GM21529 (cell line): Measurements from ENCODE around the gene EXOC2.

Source experiments
- ATAC-seq: cut with Tn5 transposase; IDR thresholded peaks from one replicate; pipeline ENCODE4 v1.9.1; 2021; ENCODE audit not compliant: unreplicated experiment

EXOC2 gene

DNA sequence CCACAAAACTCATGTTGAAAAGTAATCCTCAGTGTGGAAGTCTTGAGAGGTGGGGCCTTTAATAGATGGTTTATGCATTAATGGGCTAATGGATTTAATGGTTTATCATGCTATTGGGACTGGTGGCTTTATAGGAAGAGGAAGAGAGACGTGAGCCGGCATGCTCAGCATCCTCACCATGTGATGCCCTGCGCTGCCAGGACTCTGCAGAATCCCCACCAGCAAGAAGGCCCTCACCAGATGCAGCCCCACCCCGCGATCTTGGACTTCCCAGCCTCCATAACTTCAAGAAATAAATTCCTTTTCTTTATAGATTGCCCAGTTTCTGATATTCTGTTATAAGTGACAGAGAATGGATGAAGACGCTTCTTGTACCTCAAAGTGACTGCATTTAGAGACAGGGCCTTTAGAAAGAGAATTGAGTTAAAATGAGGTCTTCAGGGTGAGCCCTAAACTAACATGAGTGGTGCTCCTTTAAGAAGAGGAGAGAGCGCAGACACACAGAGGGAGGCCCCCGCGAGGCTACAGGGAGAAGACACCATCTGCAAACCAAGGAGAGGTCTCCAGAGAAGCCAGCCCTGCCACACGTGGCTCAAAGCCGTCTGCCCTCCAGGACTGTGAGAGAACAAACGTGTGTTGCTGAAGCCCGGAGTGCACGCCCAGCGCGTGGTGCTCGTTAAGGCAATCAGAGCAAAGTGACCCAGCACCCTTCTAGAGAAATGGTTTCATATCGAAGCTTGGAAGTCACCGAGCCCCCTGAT lies 244.5 kb downstream of the EXOC2 start:
- no peak for ATAC-seq

DNA sequence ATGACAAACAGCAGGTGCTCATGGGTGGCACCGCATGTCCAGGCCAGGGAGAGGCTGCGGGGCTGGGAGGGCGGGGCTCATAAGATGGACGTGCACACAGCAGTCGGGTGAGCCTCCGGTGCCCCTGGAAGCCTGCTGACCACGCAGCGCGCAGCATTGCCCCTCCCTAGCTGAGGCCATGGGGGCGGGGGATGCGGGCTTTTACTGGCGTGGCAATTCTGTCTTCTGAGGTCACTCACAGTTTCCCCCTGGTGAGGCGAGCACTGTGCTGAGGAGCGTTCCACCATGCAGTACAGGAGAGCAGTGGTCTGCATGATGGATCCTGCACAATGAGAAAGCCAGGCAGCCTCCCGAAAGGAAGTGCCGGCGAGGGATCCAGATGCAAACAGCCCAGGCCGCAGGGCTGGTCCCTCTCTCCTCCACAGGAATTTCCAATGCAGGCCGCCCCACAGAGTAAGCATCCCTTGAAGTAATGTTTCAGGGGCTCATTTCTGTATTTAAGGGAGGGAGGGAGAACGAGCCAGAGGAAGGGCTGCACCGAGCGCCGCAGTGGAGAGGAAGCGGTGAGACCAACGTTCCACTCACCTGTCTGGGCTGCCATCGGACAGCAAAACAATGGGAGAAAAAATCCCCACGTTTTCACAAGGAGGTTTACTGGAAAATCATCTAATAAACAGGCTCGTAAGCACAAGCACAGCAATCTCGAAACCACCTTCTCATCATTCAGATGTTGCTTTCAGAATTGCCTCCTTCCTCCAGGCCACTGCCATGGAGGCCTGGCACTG lies 245.4 kb downstream of the EXOC2 start:
- no peak for ATAC-seq

DNA sequence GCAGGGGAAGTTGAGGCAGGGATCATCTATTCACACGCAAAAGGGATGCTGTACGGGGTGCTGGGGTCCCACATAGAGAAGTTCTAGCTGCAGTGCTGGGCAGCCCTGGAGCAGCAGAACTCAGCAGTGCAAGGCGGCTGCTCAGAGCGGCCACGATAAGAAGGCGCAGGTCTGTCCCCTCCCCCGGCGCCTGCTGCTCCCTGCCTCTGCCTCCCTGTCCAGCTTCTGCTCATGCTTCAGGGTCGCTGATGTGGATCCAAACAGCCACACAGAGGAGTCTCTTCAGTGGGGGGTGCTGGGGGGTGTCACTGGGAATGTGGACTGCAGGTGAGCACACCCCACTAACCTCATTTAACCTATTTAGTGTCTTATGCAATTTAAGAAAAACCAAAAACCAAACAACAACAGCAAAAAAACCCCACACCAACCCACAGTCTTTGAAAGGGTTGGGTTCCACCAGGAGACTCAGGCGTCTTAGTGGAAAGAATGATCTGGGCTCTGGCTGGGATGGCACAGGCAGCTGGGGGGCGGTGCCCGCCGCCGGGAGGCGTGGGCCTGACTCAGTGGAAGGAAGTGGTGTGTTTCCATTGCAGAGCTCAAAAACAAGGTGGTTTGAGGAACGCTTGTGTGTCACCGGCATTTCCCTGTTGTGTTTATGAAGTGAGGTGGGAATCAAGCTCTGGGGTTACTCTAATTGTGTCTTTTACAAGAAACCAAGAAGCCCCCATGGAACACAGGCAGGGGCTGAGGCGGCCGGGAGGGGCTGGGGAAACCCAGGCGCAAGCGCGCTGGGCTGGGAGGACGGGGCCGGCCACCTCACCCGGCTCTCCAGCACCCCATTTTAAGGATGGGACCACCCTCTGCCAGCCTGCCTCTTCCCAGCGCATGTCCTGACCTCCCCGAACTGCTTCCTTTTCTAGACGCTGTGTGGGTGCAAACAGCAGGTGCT lies 246.2 kb downstream of the EXOC2 start:
- no peak for ATAC-seq

DNA sequence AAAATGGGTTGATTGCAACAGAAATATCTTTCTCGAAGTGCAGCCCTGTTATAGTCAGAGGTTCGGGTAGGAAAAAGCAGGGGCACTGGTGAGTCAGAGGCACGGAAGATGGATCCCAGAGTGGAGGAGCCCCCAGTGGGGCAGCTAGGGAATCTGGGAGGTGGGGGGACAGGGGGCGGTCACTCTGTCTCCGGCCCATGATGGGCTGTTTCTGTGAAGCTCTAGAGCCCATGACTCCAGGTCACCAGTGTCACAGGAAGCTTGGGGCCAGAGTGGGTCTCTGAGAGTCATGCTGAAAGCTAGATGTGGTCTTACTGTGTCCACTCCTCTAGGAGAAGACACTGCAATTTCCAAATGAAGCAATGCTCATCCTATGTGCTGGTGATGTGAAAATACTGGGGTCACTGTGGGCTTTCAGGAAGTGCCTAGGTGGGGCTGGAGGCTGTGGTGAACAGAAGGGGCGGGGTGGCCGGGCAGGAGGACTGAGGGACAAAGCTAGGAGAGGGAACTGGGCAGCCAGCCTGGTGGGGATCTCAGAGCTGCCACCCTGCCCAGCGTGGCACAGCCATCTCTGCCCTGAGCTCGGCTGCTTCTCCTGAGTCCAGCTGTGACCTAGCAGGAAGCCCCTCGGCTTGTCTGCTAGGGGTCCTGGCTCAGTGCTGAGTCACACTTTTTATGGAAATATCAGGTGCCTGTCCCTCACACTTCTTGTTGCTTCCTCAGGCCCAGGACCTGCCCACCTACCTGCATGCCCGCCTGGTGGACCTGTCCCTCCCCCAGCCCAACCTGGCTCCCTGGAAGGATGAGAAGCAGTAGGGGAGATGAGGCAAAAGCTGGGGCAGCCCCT lies 247.1 kb downstream of the EXOC2 start:
- ATAC-seq, result no peak

DNA sequence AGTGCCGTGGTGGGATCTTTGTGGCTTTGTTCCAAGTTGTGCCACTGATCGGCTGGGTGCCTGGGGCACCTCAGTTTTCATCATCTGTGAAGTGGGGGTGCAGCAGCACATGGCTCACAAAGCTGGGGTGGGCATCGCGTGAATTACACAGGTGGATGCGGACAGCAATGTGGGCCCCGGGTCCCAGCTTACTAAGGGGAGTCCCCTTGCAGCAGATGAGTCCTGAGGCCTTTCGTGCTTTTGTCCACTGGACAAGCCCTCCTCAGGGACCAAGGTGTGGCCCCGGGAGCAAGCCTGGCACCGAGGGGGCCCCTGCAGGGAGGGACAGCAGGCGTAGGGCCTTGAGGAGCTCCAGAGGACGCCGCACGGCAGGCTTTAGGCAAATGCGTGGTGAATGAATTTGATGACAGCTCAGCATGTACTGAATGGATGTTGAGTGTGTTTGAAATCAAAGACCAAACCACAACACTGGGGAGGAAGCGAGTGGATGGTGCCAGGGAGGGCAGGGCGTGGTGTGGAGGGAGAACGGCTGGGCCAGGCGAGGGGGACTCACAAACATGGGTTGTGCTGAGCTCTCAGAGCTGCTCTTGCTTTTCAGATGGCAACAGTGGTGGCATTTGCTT lies 248.2 kb downstream of the EXOC2 start:
- no peak for ATAC-seq

DNA sequence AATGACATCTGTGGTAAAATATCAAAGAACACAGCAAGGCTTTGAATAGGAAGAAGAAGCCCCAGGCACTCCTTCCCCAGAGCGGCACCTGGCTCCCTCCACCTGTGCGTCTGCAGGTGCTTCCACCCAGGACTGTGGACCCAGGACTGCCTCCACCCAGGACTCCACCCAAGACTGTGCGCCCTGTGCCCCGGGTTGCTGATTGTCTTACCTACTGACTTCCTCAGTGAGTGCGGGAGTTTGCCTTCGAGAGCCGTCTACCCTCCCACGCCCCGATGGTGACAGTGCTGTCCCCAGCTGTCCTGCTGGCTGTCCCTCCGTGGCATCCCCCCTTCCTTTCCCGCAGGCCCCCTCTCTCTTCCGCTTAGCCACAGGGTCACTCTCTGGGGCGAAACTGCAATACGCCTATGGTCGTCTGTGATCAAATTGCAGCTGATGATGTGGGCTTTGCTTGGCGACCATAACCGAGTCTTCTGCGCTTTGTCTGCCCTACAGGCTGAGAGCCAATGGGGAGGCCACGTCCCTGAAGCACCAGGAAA lies 249.2 kb downstream of the EXOC2 start:
- ATAC-seq, result no peak

DNA sequence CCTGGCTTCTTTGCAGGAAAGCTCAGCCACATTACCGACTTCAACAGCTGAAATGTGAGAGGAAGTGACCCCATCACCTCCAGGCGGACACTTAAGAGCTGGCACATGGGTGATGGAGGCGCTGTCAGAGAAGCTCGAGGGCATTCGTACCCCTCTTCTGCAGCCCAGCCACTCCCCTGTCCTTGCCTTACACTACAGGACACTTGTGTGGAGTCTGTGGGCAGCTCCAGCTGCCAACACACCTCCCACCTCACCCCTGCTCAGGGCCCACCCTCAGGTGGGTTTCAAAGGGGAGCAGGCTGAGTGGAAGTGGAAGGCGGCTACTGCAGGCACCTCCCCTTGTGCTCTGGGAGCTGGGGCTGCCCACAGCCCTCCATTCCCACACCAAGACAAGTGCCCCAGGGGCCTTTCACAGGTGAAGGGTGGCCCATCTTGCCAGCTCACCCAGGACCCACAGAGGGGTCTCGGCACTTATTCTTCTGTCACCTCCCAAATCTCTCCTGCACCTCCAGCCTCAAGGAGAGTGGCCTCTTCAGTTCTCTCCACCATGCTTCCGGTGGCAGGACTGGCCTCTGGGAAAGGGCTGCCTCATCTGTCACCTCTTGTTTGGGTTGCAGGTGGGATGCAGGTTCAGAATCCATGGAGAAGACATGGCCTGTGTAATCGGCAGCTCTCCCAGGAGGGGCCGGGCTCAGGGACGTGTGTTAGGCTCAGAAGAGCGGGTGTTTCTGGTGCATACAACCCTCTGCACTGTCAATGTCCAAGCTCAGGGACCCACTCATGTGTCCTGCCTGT lies 251.6 kb downstream of the EXOC2 start:
- ATAC-seq, result no peak

DNA sequence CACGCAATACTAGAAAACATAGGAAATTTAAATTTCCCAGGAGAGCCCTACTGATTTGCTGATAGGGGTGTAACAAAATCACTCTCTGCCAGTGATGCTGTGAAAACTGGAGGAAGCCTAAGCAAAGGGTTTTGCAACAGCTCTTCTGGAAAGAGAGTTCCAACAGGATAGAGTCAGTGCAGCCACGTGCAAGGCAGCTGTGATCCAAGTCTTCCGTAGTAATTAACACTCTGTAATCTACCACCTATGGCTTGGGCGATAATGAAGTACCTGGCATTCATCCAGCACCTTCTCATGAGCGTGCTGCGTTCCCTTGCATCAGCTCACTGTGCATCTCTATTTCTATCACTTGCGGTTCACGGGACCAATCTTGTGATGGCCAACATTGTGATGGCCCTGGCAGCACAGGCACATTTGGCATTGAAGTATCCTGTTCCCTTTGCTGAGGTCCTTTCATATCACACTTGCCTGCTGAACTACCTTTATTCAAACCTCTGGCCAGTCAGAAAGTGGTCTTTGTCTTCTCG lies 253.2 kb downstream of the EXOC2 start:
- ATAC-seq, result no peak

DNA sequence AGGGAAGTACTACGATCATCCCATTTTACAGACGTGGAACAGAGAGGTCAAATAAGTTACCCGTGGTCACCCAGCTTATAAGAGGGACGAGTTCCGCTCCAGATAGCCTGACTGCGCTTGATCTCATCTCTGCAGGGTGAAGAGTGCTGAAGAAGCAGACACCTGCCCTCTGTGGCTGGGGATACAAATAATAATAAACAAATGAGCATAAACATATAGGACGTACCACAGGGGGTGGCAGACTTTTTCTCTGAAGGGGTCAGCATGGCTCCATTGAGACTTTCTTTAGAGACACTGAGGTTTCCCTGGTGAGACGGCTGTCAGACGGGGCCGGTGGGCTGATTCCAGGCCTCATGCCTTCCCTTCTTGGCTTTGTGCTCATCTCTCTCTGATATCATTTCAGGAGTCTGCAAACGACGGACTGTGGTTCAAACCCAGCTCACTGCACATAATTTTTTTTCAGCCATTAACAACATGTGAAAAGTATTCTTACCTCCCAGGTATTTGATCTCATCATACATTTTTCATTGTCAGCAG lies 254.2 kb downstream of the EXOC2 start:
- ATAC-seq, result no peak

DNA sequence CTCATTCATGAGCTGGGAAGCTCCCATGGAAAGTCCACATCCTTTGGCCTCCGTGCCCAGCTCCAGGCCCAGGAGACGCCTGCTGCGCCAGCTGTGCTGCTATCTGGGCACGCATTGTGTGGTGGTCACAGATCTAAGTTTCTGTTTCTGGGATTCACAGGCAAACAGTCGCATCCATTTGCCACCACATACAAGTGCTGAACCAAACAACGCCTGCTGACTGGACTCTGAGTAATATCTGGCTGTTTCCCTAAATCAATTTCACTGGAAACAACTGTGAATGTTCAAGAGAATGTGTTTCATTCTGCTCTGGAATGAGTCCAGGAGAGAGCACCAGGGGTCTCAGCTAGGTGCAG lies 255.9 kb downstream of the EXOC2 start:
- ATAC-seq, result no peak

DNA sequence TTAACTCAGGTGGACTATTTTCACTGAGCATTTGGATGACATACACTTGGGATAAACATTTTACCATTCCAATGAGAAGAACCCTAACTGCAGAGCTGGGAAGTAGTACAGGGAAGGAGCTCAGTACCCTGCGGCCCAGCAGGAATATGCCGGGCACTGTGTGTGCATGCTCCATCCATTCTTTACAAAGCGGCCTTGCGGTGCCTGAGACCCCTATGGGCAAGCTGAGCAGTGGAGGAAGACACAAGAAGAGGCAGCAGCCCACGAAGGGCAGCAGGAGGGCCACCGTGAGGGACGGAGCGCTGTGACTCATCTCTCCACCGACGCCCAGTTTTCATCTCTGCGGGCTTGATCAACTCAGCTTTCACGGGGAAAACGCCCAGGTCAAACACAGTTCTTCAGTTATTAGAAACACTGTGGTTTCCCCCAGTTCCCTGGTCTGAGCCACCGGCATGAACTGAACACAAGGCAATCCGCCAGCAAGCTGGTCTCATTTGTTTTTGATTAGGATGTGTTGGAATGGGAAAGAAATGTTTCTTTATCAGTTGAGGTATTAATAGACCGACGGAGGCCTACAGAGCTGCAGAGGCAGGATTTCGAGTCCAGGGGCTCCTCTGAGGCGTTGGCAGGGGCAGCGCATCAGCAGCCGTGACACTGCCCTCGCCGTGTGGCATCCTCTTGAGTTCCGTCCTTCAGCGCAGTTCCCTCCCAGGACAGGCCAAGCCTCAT lies 256.5 kb downstream of the EXOC2 start:
- ATAC-seq, result no peak

DNA sequence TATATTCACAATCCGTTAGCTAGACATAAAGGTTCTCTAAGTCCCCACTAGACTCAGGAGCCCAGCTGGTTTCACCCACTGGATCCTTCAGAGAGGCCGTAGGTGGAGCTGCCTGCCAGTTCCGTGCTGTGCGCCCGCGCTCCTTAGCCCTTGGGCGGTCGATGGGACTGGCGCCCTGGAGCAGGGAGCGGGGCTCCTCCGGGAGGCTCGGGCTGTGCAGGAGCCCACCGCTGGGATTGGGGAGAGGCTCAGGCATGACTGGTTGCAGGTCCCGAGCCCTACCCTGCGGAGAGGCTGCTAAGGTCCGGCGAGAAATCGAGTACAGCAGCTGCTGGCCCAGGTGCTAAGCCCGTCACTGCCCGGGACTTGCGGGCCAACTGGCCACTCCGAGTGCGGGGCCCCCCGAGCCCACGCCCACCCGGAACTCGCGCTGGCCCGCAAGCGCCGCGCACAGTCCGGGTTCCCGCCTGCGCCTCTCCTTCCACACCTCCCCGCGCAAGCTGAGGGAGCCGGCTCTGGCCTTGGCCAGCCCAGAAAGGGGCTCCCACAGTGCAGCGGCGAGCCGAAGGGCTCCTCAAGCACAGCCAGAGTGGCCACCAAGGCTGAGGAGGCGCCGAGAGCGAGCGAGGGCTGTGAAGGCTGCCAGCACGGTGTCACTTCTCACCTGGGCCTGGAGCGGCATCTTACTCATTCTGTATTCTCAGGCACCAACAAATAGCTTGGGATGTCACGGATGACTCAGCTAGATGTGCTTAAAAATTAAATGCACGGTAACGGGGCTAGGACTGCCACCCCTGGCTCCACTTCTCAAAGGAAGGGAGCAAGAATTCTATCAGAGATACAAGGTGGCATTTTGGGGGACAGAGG lies 257.3 kb downstream of the EXOC2 start:
- ATAC-seq, result no peak
